ENCODE data around the gene PSMB10.

- no peak for TF ChIP-seq CTCF (IDR thresholded peaks at IDR 0.05; ENCODE audit: low read depth, low read length)
- TF ChIP-seq EZH2phosphoT487 (IDR thresholded peaks at IDR 0.05; ENCODE audit: low read depth) = no peak
Measured at GRCh38 chr16:67926181-67926750, 10.4 kb downstream of the PSMB10 start.
